Endodermal cell (in vitro differentiated cells): ENCODE results near the gene ATP6V1C2. TPM values are rescaled to one million over a fixed set of nuclear protein-coding genes. Genes with fewer than 3 reads are reported as not detected.

Experiments used
- DNase-seq: peaks from one replicate; pipeline ENCODE4 v3.0.0-alpha.2; 2017
- H3K27ac ChIP-seq: 2 replicates; pipeline ENCODE4 v1.5.1; 2013; ENCODE audit warnings: mild to moderate bottlenecking, low read depth, low read length, moderate library complexity
- H3K27me3 ChIP-seq: 2 replicates; pipeline ENCODE4 v1.6.1; 2013; ENCODE audit warnings: mild to moderate bottlenecking, low read length, moderate library complexity; ENCODE audit not compliant: insufficient read depth, control insufficient read depth, poor library complexity, severe bottlenecking
- H3K36me3 ChIP-seq: 2 replicates; pipeline ENCODE4 v1.7.0; 2013; ENCODE audit warnings: mild to moderate bottlenecking, low read length, moderate library complexity; ENCODE audit not compliant: control insufficient read depth, insufficient read depth
- H3K4me1 ChIP-seq: one replicate; pipeline ENCODE4 v1.7.0; 2013; ENCODE audit warnings: low read length; ENCODE audit not compliant: control insufficient read depth, insufficient read depth
- H3K4me3 ChIP-seq: 2 replicates; pipeline ENCODE4 v1.5.1; 2013; ENCODE audit warnings: mild to moderate bottlenecking, low read length, moderate library complexity
- H3K9ac ChIP-seq: 2 replicates; pipeline ENCODE4 v1.6.1; 2013; ENCODE audit warnings: mild to moderate bottlenecking, low read length, moderate library complexity; ENCODE audit not compliant: poor library complexity, severe bottlenecking; ENCODE audit errors: extremely low read depth
- H3K9me3 ChIP-seq: 2 replicates; pipeline ENCODE4 v1.6.1; 2013; ENCODE audit warnings: mild to moderate bottlenecking, low read length, moderate library complexity; ENCODE audit not compliant: control insufficient read depth
- H3K27ac Mint-ChIP-seq: 2 replicates; pipeline ENCODE4 v1.8.0; 2020; ENCODE audit warnings: mixed read lengths
- H3K27me3 Mint-ChIP-seq: 2 replicates; pipeline ENCODE4 v1.8.0; 2021; ENCODE audit warnings: mild to moderate bottlenecking, mixed read lengths; ENCODE audit not compliant: insufficient read depth
- H3K36me3 Mint-ChIP-seq: 2 replicates; pipeline ENCODE4 v1.8.0; 2020; ENCODE audit warnings: low read depth, mixed read lengths
- H3K4me1 Mint-ChIP-seq: 2 replicates; pipeline ENCODE4 v1.8.0; 2020; ENCODE audit warnings: mixed read lengths
- H3K4me3 Mint-ChIP-seq: 2 replicates; pipeline ENCODE4 v1.8.0; 2020; ENCODE audit warnings: mild to moderate bottlenecking, moderate library complexity, mixed read lengths
- H3K9me3 Mint-ChIP-seq: 2 replicates; pipeline ENCODE4 v1.8.0; 2020; ENCODE audit warnings: mild to moderate bottlenecking, mixed read lengths
- WGBS, 2 experiments: methylation state at CpG; one replicate each; pipeline versions ENCODE4 v1.1.5 to v1.1.7; 2013; ENCODE audit warnings: missing lambda C conversion rate in 2 of 2, mixed read lengths in 1 of 2; ENCODE audit not compliant: insufficient coverage in 1 of 2, insufficient read length in 1 of 2; 5-methylcytosine and 5-hydroxymethylcytosine counted together
- long read RNA-seq, 4 experiments: library from polyadenylated mRNA in 2 of 4; library from RNA in 1 of 4; library from capped mRNA in 1 of 4; stranded (forward) in 3 of 4; unstranded in 1 of 4; transcript quantifications; one replicate each; pipeline ENCODE4 v2.0.0, GENCODE V29; 2020 to 2021; ENCODE audit warnings: inconsistent platforms in 1 of 4
- polyA plus RNA-seq, 2 experiments: library from polyadenylated mRNA; stranded (reverse); fragments of 50-300 nt; gene quantifications; one replicate each; pipeline ENCODE4 v1.2.3, GENCODE V29; 2013
- total RNA-seq, 2 donors: library from RNA; stranded (reverse); fragmentation: NEBNext Ultra II Directional in 1 of 2; extraction: Animal tissue kit (Norgen Biotek cat#: 25700) in 1 of 2; gene quantifications; 2 replicates in 1 of 2; 3 replicates in 1 of 2; pipeline ENCODE4 v1.2.1, GENCODE V29; 2021
- TF ChIP-seq, protein P1 (sequence below): fragments of 200-600 bp; sonication (generic); conservative IDR thresholded peaks from 2 replicates; pipeline ENCODE4 v1.5.0; 2021; ENCODE audit warnings: antibody characterized with exemption, mild to moderate bottlenecking

The ATP6V1C2 gene, protein sequence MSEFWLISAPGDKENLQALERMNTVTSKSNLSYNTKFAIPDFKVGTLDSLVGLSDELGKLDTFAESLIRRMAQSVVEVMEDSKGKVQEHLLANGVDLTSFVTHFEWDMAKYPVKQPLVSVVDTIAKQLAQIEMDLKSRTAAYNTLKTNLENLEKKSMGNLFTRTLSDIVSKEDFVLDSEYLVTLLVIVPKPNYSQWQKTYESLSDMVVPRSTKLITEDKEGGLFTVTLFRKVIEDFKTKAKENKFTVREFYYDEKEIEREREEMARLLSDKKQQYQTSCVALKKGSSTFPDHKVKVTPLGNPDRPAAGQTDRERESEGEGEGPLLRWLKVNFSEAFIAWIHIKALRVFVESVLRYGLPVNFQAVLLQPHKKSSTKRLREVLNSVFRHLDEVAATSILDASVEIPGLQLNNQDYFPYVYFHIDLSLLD
- total RNA-seq = under 1 TPM; 0.26 to 0.73 TPM
- 0.07 TPM for polyA plus RNA-seq (2013, experiment 1 of 2)
- 0.29 TPM for polyA plus RNA-seq (2013, experiment 2 of 2)
- long read RNA-seq, experiment 1 = 0 reads
- long read RNA-seq, experiment 2 = 0 reads
- long read RNA-seq, experiment 3, partial matches to known transcripts = 0 of 1 reads
- long read RNA-seq, experiment 3, other reads (novel, unspliced or antisense) = 1 of 1 reads
- long read RNA-seq, experiment 4 = 0 reads

DNA sequence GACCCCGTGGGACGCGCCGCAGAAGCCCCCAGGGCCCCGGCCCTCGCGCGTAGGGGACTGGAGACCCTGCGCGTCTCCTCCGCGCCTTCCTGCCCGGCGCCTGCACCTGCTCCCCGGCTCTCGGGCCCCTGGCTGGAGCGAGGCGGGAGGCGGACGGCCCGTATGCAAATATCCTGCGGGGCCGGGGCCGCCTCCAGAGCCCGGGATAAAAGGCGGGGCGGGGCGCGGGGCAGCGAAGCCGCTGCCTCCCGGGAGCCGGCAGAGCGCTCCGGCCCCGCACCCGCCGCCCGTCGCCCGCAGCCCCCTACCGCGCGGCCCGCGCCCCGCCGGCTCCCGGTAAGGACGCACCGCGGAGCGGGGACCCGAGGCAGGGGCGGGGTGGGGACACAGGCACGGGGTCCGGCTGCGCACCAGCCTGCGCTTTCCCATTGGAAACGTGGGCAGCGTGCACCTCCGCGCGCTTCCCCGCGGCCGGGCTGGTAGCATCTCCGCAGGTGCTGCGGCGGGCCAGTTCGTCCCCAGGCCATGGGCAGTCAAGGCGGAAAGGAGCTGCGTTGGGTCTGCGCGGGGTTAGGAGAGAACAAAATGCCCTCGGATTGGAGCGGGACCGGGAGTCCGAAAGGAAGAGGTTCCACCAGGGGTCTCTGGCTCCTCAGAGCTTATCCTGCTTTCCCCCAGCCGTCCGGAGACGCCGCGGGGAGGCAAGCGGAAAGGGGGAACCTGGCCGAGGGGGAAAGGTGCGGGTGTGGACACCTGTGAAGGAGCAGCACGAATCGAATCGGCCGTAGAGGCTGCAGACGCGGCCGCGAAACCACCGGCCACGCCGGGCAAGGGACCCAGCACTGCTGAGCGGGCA, at the start of gene ATP6V1C2:
Gene ATP6V1C2, plus strand, starts transcription at position 235 of the 856 bp plus-strand sequence. CDS start 1,220 bp downstream, outside the sequence.
- no peaks in the 10 kb centered on the region for H3K36me3 ChIP-seq
- Mint-ChIP-seq H3K4me1 (peaks cover 10% of the 10 kb centered on the region), H3K27me3 (peaks cover 92% of the 10 kb centered on the region), H3K36me3 (no peaks in the 10 kb centered on the region), H3K9me3 (no peaks in the 10 kb centered on the region), H3K27ac (no peak within 1 kb of the TSS), H3K4me3 (peak within 1 kb of the TSS; percentile 59)
- H3K27me3 ChIP-seq = peaks cover 100% of the 10 kb centered on the region
- no peak within 1 kb of the TSS for H3K9ac ChIP-seq
- H3K9me3 ChIP-seq = no peaks in the 10 kb centered on the region
- WGBS, 2 experiments = 1 to 13% methylated on average over 6 to 99 of the region's 99 CpGs
- DNase-seq = peak; percentile 86
- no peaks in the 10 kb centered on the region for H3K4me1 ChIP-seq
- H3K4me3 ChIP-seq = peak within 1 kb of the TSS; percentile 73
- H3K27ac ChIP-seq = no peak within 1 kb of the TSS
- TF ChIP-seq, protein P1, sequence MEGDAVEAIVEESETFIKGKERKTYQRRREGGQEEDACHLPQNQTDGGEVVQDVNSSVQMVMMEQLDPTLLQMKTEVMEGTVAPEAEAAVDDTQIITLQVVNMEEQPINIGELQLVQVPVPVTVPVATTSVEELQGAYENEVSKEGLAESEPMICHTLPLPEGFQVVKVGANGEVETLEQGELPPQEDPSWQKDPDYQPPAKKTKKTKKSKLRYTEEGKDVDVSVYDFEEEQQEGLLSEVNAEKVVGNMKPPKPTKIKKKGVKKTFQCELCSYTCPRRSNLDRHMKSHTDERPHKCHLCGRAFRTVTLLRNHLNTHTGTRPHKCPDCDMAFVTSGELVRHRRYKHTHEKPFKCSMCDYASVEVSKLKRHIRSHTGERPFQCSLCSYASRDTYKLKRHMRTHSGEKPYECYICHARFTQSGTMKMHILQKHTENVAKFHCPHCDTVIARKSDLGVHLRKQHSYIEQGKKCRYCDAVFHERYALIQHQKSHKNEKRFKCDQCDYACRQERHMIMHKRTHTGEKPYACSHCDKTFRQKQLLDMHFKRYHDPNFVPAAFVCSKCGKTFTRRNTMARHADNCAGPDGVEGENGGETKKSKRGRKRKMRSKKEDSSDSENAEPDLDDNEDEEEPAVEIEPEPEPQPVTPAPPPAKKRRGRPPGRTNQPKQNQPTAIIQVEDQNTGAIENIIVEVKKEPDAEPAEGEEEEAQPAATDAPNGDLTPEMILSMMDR = peak; percentile 35

DNA sequence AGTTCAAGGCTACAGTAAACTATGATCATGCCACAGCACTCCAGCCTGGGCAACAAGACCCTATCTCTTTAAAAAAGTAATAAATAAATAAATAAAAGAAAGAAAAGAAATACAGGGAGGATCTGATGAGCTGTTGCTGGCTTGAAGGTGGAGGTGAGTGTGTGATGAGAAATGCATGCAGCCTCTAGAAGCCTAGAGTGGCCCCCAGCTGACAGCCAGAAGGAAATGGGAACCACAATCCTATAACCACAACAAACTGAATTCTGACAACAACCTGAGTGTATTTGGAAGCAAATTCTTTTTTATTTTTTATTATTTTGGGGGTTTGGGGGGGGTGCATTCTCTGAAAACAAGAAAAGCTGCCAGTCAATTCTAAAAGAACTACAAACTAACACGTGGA, 46.3 kb upstream of the ATP6V1C2 start:
- H3K9me3 ChIP-seq = no peaks in the 10 kb centered on the region
- no peak overlapping the region for H3K27ac Mint-ChIP-seq
- H3K27me3 ChIP-seq = no peaks in the 10 kb centered on the region

DNA sequence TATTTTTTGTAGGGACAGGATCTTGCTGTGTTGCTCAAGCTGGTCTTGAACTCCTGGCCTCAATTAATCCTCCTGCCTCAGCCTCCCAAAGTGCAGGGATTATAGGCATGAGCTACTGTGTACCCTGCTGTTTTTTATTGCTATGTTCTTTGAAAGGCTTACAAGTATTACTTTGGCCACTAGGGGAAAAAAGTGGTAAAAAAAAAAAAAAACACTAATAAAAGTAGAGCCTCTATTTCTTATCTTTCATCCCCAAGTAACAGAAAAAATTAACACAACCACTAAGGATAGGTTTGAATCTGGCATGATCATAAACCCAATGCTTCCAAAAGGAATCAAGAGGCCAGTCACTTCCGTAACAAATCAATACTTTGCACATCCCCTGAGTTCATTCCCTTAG, 43.2 kb upstream of the ATP6V1C2 start:
- Histone ChIP-seq H3K27me3 (no peaks in the 10 kb centered on the region), H3K27ac (no peak overlapping the region), H3K36me3 (peaks cover 51% of the 10 kb centered on the region), H3K4me1 (no peaks in the 10 kb centered on the region), H3K4me3 (no peak overlapping the region), H3K9ac (no peak overlapping the region), H3K9me3 (no peaks in the 10 kb centered on the region)
- Mint-ChIP-seq H3K4me1 (no peaks in the 10 kb centered on the region), H3K27me3 (no peaks in the 10 kb centered on the region), H3K9me3 (no peaks in the 10 kb centered on the region), H3K27ac (no peak overlapping the region), H3K4me3 (no peak overlapping the region), H3K36me3 (peaks cover 28% of the 10 kb centered on the region)
- TF ChIP-seq, protein P1 = peak; percentile 70
- 100% methylated on average over 1 of the region's 1 CpG; no CpG with 5 or more reads in 1 of the 2 experiments for WGBS, 2 experiments
- DNase-seq = no peak

More for the DNA sequence above, 46.3 kb upstream of the ATP6V1C2 start:
- no peaks in the 10 kb centered on the region for H3K9me3 Mint-ChIP-seq
- no peak overlapping the region for H3K9ac ChIP-seq
- H3K27me3 Mint-ChIP-seq = no peaks in the 10 kb centered on the region
- 100% methylated on average over 1 of the region's 1 CpG for WGBS, 2 experiments
- no peak overlapping the region for H3K4me3 ChIP-seq
- H3K36me3 Mint-ChIP-seq = peaks cover 27% of the 10 kb centered on the region
- no peaks in the 10 kb centered on the region for H3K4me1 Mint-ChIP-seq
- H3K4me3 Mint-ChIP-seq = no peak overlapping the region
- TF ChIP-seq, protein P1 = no peak
- no peak for DNase-seq
- H3K36me3 ChIP-seq = peaks cover 53% of the 10 kb centered on the region
- H3K4me1 ChIP-seq = no peaks in the 10 kb centered on the region
- H3K27ac ChIP-seq = no peak overlapping the region
